Hepatocyte (in vitro differentiated cells): ENCODE results near the gene ITGB4.

Experiments used
- EZH2 ChIP-seq: fragments of 200-600 bp; sonication (generic); IDR thresholded peaks from 2 replicates; pipeline ENCODE4 v1.6.1; 2016; ENCODE audit warnings: antibody characterized with exemption, mild to moderate bottlenecking, borderline replicate concordance
- EZH2phosphoT487 ChIP-seq: fragments of 200-600 bp; sonication (generic); IDR thresholded peaks from one replicate; pipeline ENCODE4 v1.6.1; 2018; ENCODE audit warnings: antibody characterized with exemption, mild to moderate bottlenecking, low read depth, moderate library complexity; ENCODE audit not compliant: unreplicated experiment, severe bottlenecking
- TF ChIP-seq, protein P1 (sequence below): fragments of 200-600 bp; sonication (generic); IDR thresholded peaks from 2 replicates; pipeline ENCODE4 v1.5.1; 2016; ENCODE audit warnings: antibody characterized with exemption, mild to moderate bottlenecking; ENCODE audit not compliant: poor library complexity

DNA sequence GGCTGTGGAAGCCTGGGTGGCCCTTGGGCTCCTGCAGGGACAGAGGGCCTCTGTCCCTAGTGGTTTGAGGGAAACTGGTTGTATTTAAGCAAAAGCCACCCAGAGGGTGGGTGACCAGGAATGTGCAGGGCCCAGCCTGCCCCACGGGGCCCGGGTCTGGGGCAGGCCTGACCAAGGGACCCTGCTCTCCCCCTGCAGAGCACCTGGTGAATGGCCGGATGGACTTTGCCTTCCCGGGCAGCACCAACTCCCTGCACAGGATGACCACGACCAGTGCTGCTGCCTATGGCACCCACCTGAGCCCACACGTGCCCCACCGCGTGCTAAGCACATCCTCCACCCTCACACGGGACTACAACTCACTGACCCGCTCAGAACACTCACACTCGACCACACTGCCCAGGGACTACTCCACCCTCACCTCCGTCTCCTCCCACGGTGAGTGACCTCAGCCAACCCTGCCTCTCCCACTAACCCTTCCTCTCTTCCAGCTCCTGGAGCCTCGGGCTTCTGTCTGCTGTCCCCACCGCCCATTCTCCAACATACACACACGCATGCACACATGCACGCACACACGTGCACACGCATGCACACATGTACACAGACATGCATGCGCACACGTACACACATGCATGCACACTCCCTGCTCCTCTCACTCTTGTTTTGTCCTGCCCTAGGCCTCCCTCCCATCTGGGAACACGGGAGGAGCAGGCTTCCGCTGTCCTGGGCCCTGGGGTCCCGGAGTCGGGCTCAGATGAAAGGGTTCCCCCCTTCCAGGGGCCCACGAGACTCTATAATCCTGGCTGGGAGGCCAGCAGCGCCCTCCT lies 33.3 kb downstream of the ITGB4 start:
- TF ChIP-seq, protein P1, sequence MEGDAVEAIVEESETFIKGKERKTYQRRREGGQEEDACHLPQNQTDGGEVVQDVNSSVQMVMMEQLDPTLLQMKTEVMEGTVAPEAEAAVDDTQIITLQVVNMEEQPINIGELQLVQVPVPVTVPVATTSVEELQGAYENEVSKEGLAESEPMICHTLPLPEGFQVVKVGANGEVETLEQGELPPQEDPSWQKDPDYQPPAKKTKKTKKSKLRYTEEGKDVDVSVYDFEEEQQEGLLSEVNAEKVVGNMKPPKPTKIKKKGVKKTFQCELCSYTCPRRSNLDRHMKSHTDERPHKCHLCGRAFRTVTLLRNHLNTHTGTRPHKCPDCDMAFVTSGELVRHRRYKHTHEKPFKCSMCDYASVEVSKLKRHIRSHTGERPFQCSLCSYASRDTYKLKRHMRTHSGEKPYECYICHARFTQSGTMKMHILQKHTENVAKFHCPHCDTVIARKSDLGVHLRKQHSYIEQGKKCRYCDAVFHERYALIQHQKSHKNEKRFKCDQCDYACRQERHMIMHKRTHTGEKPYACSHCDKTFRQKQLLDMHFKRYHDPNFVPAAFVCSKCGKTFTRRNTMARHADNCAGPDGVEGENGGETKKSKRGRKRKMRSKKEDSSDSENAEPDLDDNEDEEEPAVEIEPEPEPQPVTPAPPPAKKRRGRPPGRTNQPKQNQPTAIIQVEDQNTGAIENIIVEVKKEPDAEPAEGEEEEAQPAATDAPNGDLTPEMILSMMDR, result no peak
- TF ChIP-seq EZH2 (no peak), EZH2phosphoT487 (no peak)
